M059J (cell line): Measurements from ENCODE around the gene LRIF1. TPM values are rescaled to one million over a fixed set of nuclear protein-coding genes. Genes with fewer than 3 reads are reported as not detected.
"Not testable (repeated sequence)": the region's sequence is repeated elsewhere in the genome, so short reads cannot be mapped to it uniquely, and the experiment has no call there.

Experiments
- DNase-seq: peaks from one replicate; pipeline ENCODE4 v3.0.0-alpha.2; 2012; ENCODE audit warnings: low read depth
- total RNA-seq: library from RNA; depleted of rRNA; stranded (reverse); fragments of >200 nt; shearing (Covaris generic); gene quantifications from 2 replicates; pipeline ENCODE4 v1.2.3, GENCODE V29; 2014; rRNA removed

Gene LRIF1
- total RNA-seq, result 37.9 and 38.1 TPM in 2 replicates

GRCh38 chr1:110963691-110964454 is at the start of gene LRIF1:
LRIF1 (minus strand) TSS chr1:110963922; CDS start chr1:110963688, 234 bp downstream.
- peak; percentile 100 for DNase-seq

GRCh38 chr1:111008031-111008430 is 44.3 kb upstream of the LRIF1 start:
- no peak for DNase-seq

- DNase-seq, result no peak
These were observed 42.8 kb upstream of the LRIF1 start for GRCh38 chr1:111006556-111006955.

GRCh38 chr1:110999607-111000006 is 35.9 kb upstream of the LRIF1 start:
- DNase-seq, result not testable (repeated sequence)

GRCh38 chr1:110992329-110992728 is 28.6 kb upstream of the LRIF1 start:
- peak; percentile 31 for DNase-seq

- not testable (repeated sequence) for DNase-seq
These were observed 27.6 kb upstream of the LRIF1 start for GRCh38 chr1:110991295-110991694.

- DNase-seq, result no peak
These were observed 26.8 kb upstream of the LRIF1 start for GRCh38 chr1:110990541-110990940.

GRCh38 chr1:110986407-110986891 is 22.7 kb upstream of the LRIF1 start:
- DNase-seq, result no peak

- no peak for DNase-seq
These were observed 18.6 kb upstream of the LRIF1 start for GRCh38 chr1:110982320-110982719.

GRCh38 chr1:110979154-110979553 is 15.4 kb upstream of the LRIF1 start:
- DNase-seq, result no peak

- DNase-seq, result peak; percentile 17
These were observed 12.4 kb upstream of the LRIF1 start for GRCh38 chr1:110976089-110976488.

- DNase-seq, result no peak
These were observed 11.5 kb upstream of the LRIF1 start for GRCh38 chr1:110975265-110975664.

GRCh38 chr1:110967256-110967655 is 3.5 kb upstream of the LRIF1 start:
- DNase-seq, result no peak

GRCh38 chr1:110964455-110964903 is 757 bp upstream of the LRIF1 start:
- no peak for DNase-seq

GRCh38 chr1:110962892-110963690 is 631 bp downstream of the LRIF1 start:
- peak; percentile 87 for DNase-seq

GRCh38 chr1:110961902-110962301 is 1.8 kb downstream of the LRIF1 start:
- no peak for DNase-seq

GRCh38 chr1:110960777-110961420 is 2.8 kb downstream of the LRIF1 start:
- DNase-seq, result no peak

GRCh38 chr1:110957798-110958197 is 5.9 kb downstream of the LRIF1 start:
- no peak for DNase-seq

- no peak for DNase-seq
These were observed 7.1 kb downstream of the LRIF1 start for GRCh38 chr1:110956586-110956985.

- no peak for DNase-seq
These were observed 10.7 kb downstream of the LRIF1 start for GRCh38 chr1:110953031-110953430.

- DNase-seq, result no peak
These were observed 11.7 kb downstream of the LRIF1 start for GRCh38 chr1:110952031-110952430.

GRCh38 chr1:110951161-110951560 is 12.6 kb downstream of the LRIF1 start:
- DNase-seq, result no peak
